Measurements from ENCODE around the gene GGTA1. TPM values are rescaled to one million over a fixed set of nuclear protein-coding genes. Genes with fewer than 3 reads are reported as not detected.

GGTA1 gene
- polyA plus RNA-seq, 1 experiment: not detected

DNA sequence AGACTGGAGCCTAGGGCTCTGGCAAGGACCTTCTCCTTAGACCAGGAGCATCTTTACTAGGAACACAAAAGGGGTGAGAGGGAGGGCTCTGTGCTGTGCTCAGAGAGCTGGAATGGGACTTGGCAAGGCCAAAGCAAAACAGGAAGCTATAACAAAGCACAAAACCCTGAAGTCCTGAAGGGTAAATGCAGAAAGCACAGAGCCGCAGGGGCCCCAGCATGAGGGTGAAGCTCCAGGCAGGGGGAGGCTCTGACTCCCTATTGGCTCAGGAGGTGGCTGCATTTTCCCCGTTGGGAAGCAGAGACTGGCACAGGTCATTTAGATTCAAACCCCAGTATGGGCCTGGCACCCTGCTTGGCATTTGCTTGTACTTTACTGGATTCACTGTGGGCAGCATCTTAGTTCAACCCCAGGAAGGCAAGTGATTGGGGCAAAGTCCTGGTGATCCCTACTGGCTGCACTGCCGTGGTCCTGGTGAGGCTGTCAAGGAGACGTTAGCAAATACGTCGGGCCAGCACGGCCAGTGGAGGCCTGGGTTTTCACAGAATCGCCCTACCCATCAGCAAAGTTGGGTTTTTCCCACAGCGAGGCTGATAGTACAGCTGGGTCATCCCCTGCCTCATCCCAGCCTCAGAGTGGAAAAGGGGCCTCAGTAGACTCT, 46.3 kb downstream of the GGTA1 start:
- TF ChIP-seq CTCF (IDR thresholded peaks at IDR 0.05; ENCODE audit: insufficient read depth, low read depth, low read length): no peak
- ChIA-PET POLR2A (no interaction called here), CTCF (interaction anchor here (0.9 to 1.4 kb wide), 3 partner anchors 9 to 23 kb away, joined by 3 to 5 read pairs (median 4); no protein-coding TSS in a partner anchor)
- Histone ChIP-seq H3K36me3 (ENCODE audit: control insufficient read depth, insufficient read depth, low read length) (no peaks in the 10 kb centered on the region), H3K27me3 (ENCODE audit: control insufficient read depth, insufficient read depth, low read length) (peaks cover 23% of the 10 kb centered on the region), H3K4me3 (ENCODE audit: low read depth, low read length) (no peak overlapping the region)
- no peak for DNase-seq (ENCODE audit: low read depth)

- TF ChIP-seq CTCF (IDR thresholded peaks at IDR 0.05; ENCODE audit: insufficient read depth, low read depth, low read length): no peak
- H3K4me3 ChIP-seq (ENCODE audit: low read depth, low read length): no peak overlapping the region
- no peaks in the 10 kb centered on the region for H3K36me3 ChIP-seq (ENCODE audit: control insufficient read depth, insufficient read depth, low read length)
- peaks cover 23% of the 10 kb centered on the region for H3K27me3 ChIP-seq (ENCODE audit: control insufficient read depth, insufficient read depth, low read length)
- POLR2A ChIA-PET: no interaction called here
- no peak for DNase-seq (ENCODE audit: low read depth)
- CTCF ChIA-PET: interaction anchor here (0.9 to 1.3 kb wide), 2 partner anchors 12 to 22 kb away, joined by 3 to 5 read pairs; no protein-coding TSS in a partner anchor
Observed at GRCh38 chr9:121452085-121452484, 47.6 kb downstream of the GGTA1 start.

DNA sequence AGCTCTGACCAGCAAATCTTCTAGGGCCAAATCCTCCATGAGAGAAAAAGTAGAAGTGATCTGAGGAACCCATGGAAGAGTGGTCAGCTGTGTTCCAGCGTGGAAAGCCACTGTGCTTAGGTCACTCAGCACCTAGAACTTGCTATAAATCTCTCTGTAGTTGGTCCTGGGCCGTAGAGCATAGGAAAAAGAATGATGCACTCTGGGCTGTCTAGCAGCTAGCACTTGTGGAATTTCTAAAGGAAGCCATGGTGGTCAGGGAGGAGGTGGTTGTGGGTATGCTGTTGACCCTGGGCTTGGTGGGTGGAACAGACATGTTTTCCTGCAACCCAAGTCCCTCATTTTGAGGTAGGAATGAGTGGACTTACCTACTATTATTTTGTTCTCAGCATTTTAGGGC, 48.1 kb downstream of the GGTA1 start:
- CTCF ChIA-PET: interaction anchor here (1.3 kb wide), 1 partner anchor 11 kb away, joined by 5 read pairs; no protein-coding TSS in a partner anchor
- Histone ChIP-seq H3K36me3 (ENCODE audit: control insufficient read depth, insufficient read depth, low read length) (no peaks in the 10 kb centered on the region), H3K4me3 (ENCODE audit: low read depth, low read length) (no peak overlapping the region), H3K27me3 (ENCODE audit: control insufficient read depth, insufficient read depth, low read length) (peaks cover 20% of the 10 kb centered on the region)
- no peak for TF ChIP-seq CTCF (IDR thresholded peaks at IDR 0.05; ENCODE audit: insufficient read depth, low read depth, low read length)
- POLR2A ChIA-PET: no interaction called here
- no peak for DNase-seq (ENCODE audit: low read depth)

GRCh38 chr9:121450241-121450640, 49.4 kb downstream of the GGTA1 start:
- CTCF ChIA-PET: no interaction called here
- POLR2A ChIA-PET: no interaction called here
- peak; percentile 19 for DNase-seq (ENCODE audit: low read depth)
- no peak overlapping the region for H3K4me3 ChIP-seq (ENCODE audit: low read depth, low read length)
- peaks cover 23% of the 10 kb centered on the region for H3K27me3 ChIP-seq (ENCODE audit: control insufficient read depth, insufficient read depth, low read length)
- no peak for TF ChIP-seq CTCF (IDR thresholded peaks at IDR 0.05; ENCODE audit: insufficient read depth, low read depth, low read length)
- no peaks in the 10 kb centered on the region for H3K36me3 ChIP-seq (ENCODE audit: control insufficient read depth, insufficient read depth, low read length)

DNA sequence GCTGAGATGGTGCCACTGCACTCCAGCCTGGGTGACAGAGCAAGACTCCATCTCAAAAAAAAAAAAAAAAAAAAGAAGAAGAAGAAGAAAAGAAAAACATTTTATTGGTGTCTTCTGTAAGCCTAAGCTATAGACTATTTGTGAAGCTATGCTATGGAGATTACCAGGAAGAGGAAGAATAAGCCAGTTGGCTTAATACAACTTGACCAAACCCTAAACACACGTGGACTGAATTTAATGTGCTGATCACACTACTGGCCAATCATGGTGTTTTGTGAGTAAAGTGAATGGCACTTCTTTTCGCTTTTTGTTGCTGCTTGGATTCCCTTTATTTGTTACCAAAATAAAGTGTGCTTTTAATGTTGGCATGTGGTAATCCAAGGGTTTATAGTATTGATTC, 49.9 kb downstream of the GGTA1 start:
- no peak for TF ChIP-seq CTCF (IDR thresholded peaks at IDR 0.05; ENCODE audit: insufficient read depth, low read depth, low read length)
- no peaks in the 10 kb centered on the region for H3K36me3 ChIP-seq (ENCODE audit: control insufficient read depth, insufficient read depth, low read length)
- H3K27me3 ChIP-seq (ENCODE audit: control insufficient read depth, insufficient read depth, low read length): peaks cover 23% of the 10 kb centered on the region
- DNase-seq (ENCODE audit: low read depth): no peak
- ChIA-PET CTCF (interaction anchor here (1.4 kb wide), 1 partner anchor 8 kb away, joined by 3 read pairs; no protein-coding TSS in a partner anchor), POLR2A (no interaction called here)
- H3K4me3 ChIP-seq (ENCODE audit: low read depth, low read length): no peak overlapping the region

All from BJ (cell line).